Liver (tissue), 9 donors: ENCODE data around the gene UBE2L3. TPM values are rescaled to one million over a fixed set of nuclear protein-coding genes. Genes with fewer than 3 reads are reported as not detected.
"Not testable (repeated sequence)": the region's sequence is repeated elsewhere in the genome, so short reads cannot be mapped to it uniquely, and the experiment has no call there.

Experiments used
- DNase-seq: peaks from one replicate; pipeline ENCODE4 v3.0.0-alpha.2; 2017; ENCODE audit warnings: low spot score
- H3K27ac ChIP-seq, 2 donors: one replicate each; pipeline ENCODE4 v1.7.0; 2013; ENCODE audit warnings: inconsistent platforms in 2 of 2, low read length in 2 of 2, control low read depth in 1 of 2, low read depth in 1 of 2, mild to moderate bottlenecking in 1 of 2
- H3K27me3 ChIP-seq, 4 donors: one replicate each; pipeline versions ENCODE4 v1.6.1 to v1.7.0; 2013; ENCODE audit warnings: low read length in 3 of 4, inconsistent platforms in 1 of 4, mild to moderate bottlenecking in 1 of 4, moderate library complexity in 1 of 4; ENCODE audit not compliant: control insufficient read depth in 4 of 4, insufficient read depth in 4 of 4
- H3K36me3 ChIP-seq, 4 donors: one replicate each; pipeline versions ENCODE4 v1.6.1 to v1.7.0; 2013; ENCODE audit warnings: low read length in 3 of 4, mild to moderate bottlenecking in 3 of 4, low read depth in 1 of 4, moderate library complexity in 1 of 4; ENCODE audit not compliant: control insufficient read depth in 4 of 4, insufficient read depth in 3 of 4
- H3K4me1 ChIP-seq, 4 donors: one replicate each; pipeline versions ENCODE4 v1.6.1 to v1.7.0; 2013; ENCODE audit warnings: low read length in 3 of 4, mild to moderate bottlenecking in 3 of 4, moderate library complexity in 1 of 4; ENCODE audit not compliant: control insufficient read depth in 4 of 4, insufficient read depth in 4 of 4
- H3K4me3 ChIP-seq, 3 donors: one replicate each; pipeline versions ENCODE4 v1.6.1 to v1.7.0; 2013; ENCODE audit warnings: low read length in 3 of 3, control low read depth in 1 of 3, low read depth in 1 of 3, mild to moderate bottlenecking in 1 of 3
- H3K9ac ChIP-seq, 2 donors: one replicate each; pipeline ENCODE4 v1.7.0; 2013; ENCODE audit warnings: low read length in 2 of 2, mild to moderate bottlenecking in 2 of 2, moderate library complexity in 2 of 2, control low read depth in 1 of 2, low read depth in 1 of 2
- H3K9me3 ChIP-seq, 4 donors: one replicate each; pipeline versions ENCODE4 v1.6.1 to v1.7.0; 2013; ENCODE audit warnings: low read length in 3 of 4; ENCODE audit not compliant: control insufficient read depth in 4 of 4
- JUND ChIP-seq, 2 donors: IDR thresholded peaks; 2 replicates each; pipeline ENCODE4 v1.6.1; 2016; ENCODE audit warnings: antibody characterized with exemption in 2 of 2
- RAD21 ChIP-seq, 2 donors: IDR thresholded peaks; 2 replicates each; pipeline ENCODE4 v1.6.1; 2016; ENCODE audit warnings: antibody characterized with exemption in 2 of 2, mild to moderate bottlenecking in 2 of 2
- RXRA ChIP-seq, 2 donors: IDR thresholded peaks; 2 replicates each; pipeline ENCODE4 v1.6.1; 2017 to 2018; ENCODE audit warnings: antibody characterized with exemption in 2 of 2, mild to moderate bottlenecking in 1 of 2
- WGBS: extraction: QIAGEN DNeasy Blood & Tissue Kit; methylation state at CpG from one replicate; pipeline ENCODE4 v1.1.7; 2013; 5-methylcytosine and 5-hydroxymethylcytosine counted together
- polyA plus RNA-seq, 2 donors: library from polyadenylated mRNA; stranded (reverse) in 1 of 2; unstranded in 1 of 2; fragments of 200-250 nt in 1 of 2; fragments of >200 nt in 1 of 2; fragmentation: Nextera tagmentation in 1 of 2; extraction: Ambion mirVana in 1 of 2; gene quantifications; one replicate each; pipeline versions ENCODE4 v1.2.1 to v1.2.3, GENCODE V29; 2013 to 2015
- total RNA-seq, 2 donors: library from RNA; depleted of rRNA; stranded (reverse); fragments of >200 nt; gene quantifications; one replicate each; pipeline ENCODE4 v1.2.3, GENCODE V29; 2014
- TF ChIP-seq, protein P1 (sequence below): IDR thresholded peaks from 2 replicates; pipeline ENCODE4 v1.6.1; 2016; ENCODE audit warnings: antibody characterized with exemption
- TF ChIP-seq, protein P2 (sequence below): fragments of 150-350 bp; IDR thresholded peaks from 2 replicates; pipeline ENCODE4 v1.5.1; 2017; ENCODE audit warnings: improper control_type of control experiment, low read depth, low read length; ENCODE audit not compliant: missing input control
- donor health status: healthy.
- donor health status: healthy.
- donor health status: healthy.
- donor health status: healthy.
- donor health status: healthy.

Gene UBE2L3
- total and polyA plus RNA-seq, 4 donors = 14.3 to 33.4 (median 19.8) TPM

DNA sequence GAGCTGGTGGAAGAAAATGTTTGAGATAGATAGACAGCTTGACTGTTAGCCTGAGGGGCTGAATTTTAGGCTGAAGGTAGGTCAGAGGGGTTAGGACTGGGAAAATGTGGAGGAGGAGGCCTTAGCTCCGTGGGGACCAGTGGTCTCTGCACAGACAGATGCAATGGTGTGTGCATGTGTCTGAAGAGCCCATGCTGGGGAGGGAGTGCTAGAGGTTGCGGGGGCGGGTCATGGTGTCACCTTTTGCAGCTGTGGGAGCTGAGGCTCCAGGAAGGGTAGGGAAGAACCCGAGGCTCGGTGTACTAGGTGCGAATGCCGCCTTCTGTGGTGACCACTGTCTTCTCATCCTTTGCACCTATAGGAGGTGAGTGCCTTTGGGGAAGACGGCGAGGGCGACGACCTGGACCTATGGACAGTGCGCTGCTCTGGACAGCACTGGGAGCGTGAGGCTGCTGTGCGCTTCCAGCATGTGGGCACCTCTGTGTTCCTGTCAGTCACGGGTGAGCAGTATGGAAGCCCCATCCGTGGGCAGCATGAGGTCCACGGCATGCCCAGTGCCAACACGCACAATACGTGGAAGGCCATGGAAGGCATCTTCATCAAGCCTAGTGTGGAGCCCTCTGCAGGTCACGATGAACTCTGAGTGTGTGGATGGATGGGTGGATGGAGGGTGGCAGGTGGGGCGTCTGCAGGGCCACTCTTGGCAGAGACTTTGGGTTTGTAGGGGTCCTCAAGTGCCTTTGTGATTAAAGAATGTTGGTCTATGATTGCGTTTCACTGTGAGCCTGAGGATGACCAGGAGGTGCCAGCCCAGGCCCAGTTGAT, 76.2 kb downstream of the UBE2L3 start:
- Histone ChIP-seq H3K4me1 (peaks cover 8 to 22% (median 13%) of the 10 kb centered on the region in 4 donors), H3K9ac (no peak overlapping the region), H3K27me3 (no peaks in the 10 kb centered on the region), H3K4me3 (peak overlapping the region in 2 of 3 donors; percentile 81 to 88), H3K36me3 (peaks cover 0 to 8% (median 3%) of the 10 kb centered on the region in 4 donors), H3K9me3 (no peaks in the 10 kb centered on the region), H3K27ac (no peak overlapping the region)
- no peak for DNase-seq
- TF ChIP-seq RXRA (IDR thresholded peaks at IDR 0.05) = no peak
- 91% methylated on average over 22 of the region's 22 CpGs for WGBS

DNA sequence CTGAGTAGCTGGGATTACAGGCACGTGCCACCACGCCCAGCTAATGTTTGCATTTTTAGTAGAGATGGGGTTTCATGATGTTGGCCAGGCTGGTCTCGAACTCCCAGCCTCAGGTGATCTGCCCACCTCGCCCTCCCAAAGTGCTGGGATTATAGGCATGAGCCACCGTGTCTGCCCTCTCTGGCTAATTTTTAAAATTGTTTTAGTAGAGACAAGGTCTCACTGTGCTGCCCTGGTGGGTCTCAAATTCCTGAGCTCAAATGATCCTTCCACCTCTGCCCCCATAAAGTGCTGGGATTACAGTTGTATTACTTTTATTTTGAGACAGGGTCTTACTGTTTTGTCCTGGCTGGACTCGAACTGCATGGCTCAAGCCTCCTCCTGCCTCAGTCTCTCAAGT, 78.0 kb downstream of the UBE2L3 start:
- H3K9ac ChIP-seq, H3K27ac ChIP-seq, H3K27me3 ChIP-seq, H3K9me3 ChIP-seq, H3K4me3 ChIP-seq, DNase-seq: not testable (repeated sequence)
- Histone ChIP-seq H3K4me1 (peaks cover 8 to 22% (median 13%) of the 10 kb centered on the region in 4 donors), H3K36me3 (peaks cover 0 to 11% (median 5%) of the 10 kb centered on the region in 4 donors)
- WGBS = 93% methylated on average over 6 of the region's 6 CpGs

DNA sequence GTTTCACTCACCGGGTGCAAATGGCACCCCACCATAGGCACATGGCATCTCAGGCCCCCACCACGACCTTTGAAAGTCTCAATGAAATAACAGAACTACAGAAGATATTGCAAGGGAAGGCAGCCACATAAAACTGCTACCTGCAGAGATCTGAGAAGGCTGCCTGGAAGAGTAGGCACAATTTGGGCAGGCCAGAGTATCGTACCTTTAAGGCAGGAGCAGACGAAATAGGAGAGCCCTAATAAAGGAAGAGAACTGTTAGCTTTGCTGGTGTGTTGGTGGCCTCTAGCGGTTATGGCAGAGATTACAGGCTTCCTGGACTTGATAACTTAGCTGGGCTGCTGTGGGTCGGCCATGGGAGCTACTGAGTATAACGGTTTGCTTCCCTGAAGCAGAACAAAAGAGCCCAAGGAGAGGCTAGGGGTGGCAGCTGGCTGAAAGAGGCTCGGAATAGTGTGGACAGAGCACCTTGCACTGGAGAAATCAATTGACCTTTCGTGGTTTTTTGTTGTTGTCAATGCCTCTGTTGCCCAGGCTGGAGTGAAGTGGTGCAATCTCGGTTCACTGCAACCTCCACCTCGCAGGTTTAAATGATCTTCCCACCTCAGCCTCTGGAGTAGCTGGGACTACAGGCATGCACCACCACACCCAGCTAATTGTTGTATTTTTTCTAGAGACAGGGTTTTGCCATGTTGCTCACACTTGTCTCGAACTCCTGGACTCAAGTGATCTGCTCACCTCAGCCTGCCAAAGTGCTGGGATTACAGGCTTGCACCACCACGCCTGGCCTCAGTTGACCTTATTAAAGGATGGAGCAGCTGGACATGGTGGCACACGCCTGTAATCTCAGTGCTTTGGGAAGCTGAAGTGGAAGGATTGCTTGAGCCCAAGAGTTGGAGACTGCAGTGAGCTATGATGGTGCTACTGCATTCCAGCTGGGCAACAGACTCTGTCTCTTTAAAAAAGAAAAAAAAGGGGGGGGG, 79.4 kb downstream of the UBE2L3 start:
- Histone ChIP-seq H3K4me1 (peaks cover 12 to 29% (median 18%) of the 10 kb centered on the region in 4 donors), H3K9ac (no peak overlapping the region), H3K9me3 (no peaks in the 10 kb centered on the region), H3K4me3 (no peak overlapping the region), H3K27ac (no peak overlapping the region), H3K36me3 (peaks cover 0 to 11% (median 5%) of the 10 kb centered on the region in 4 donors), H3K27me3 (no peaks in the 10 kb centered on the region)
- TF ChIP-seq, protein P1, sequence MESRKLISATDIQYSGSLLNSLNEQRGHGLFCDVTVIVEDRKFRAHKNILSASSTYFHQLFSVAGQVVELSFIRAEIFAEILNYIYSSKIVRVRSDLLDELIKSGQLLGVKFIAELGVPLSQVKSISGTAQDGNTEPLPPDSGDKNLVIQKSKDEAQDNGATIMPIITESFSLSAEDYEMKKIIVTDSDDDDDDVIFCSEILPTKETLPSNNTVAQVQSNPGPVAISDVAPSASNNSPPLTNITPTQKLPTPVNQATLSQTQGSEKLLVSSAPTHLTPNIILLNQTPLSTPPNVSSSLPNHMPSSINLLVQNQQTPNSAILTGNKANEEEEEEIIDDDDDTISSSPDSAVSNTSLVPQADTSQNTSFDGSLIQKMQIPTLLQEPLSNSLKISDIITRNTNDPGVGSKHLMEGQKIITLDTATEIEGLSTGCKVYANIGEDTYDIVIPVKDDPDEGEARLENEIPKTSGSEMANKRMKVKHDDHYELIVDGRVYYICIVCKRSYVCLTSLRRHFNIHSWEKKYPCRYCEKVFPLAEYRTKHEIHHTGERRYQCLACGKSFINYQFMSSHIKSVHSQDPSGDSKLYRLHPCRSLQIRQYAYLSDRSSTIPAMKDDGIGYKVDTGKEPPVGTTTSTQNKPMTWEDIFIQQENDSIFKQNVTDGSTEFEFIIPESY = no peak
- TF ChIP-seq, protein P2, sequence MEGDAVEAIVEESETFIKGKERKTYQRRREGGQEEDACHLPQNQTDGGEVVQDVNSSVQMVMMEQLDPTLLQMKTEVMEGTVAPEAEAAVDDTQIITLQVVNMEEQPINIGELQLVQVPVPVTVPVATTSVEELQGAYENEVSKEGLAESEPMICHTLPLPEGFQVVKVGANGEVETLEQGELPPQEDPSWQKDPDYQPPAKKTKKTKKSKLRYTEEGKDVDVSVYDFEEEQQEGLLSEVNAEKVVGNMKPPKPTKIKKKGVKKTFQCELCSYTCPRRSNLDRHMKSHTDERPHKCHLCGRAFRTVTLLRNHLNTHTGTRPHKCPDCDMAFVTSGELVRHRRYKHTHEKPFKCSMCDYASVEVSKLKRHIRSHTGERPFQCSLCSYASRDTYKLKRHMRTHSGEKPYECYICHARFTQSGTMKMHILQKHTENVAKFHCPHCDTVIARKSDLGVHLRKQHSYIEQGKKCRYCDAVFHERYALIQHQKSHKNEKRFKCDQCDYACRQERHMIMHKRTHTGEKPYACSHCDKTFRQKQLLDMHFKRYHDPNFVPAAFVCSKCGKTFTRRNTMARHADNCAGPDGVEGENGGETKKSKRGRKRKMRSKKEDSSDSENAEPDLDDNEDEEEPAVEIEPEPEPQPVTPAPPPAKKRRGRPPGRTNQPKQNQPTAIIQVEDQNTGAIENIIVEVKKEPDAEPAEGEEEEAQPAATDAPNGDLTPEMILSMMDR = peak; percentile 76
- no peak for TF ChIP-seq JUND (IDR thresholded peaks at IDR 0.05)
- TF ChIP-seq RXRA (IDR thresholded peaks at IDR 0.05) = no peak
- TF ChIP-seq RAD21 (IDR thresholded peaks at IDR 0.05) = peak; percentile 90 to 96
- DNase-seq = peak; percentile 78
- 46% methylated on average over 14 of the region's 14 CpGs for WGBS
